Right atrium auricular region (tissue), 2 donors: ENCODE data around the gene KIF20B. TPM values are rescaled to one million over a fixed set of nuclear protein-coding genes. Genes with fewer than 3 reads are reported as not detected.

Experiments
- DNase-seq: peaks from one replicate; pipeline ENCODE4 v3.0.0-alpha.2; 2019; ENCODE audit warnings: low spot score
- H3K27ac ChIP-seq, 2 donors: fragments of 200-600 bp; sonication (generic); 1 replicate in 1 of 2; 2 replicates in 1 of 2; pipeline ENCODE4 v1.5.1; 2016 to 2019
- H3K27me3 ChIP-seq, 2 donors: fragments of 200-600 bp; sonication (generic); one replicate each; pipeline versions ENCODE4 v1.5.1 to v1.6.0; 2017 to 2019
- H3K36me3 ChIP-seq: fragments of 200-600 bp; sonication (generic); one replicate; pipeline ENCODE4 v1.5.1; 2016
- H3K4me1 ChIP-seq, 2 donors: fragments of 200-600 bp; sonication (generic); one replicate each; pipeline versions ENCODE4 v1.5.1 to v1.6.0; 2017 to 2019
- H3K4me3 ChIP-seq, 2 donors: fragments of 200-600 bp; sonication (generic); 1 replicate in 1 of 2; 2 replicates in 1 of 2; pipeline ENCODE4 v1.5.1; 2017 to 2019; ENCODE audit warnings: mild to moderate bottlenecking in 1 of 2, moderate library complexity in 1 of 2
- H3K9me3 ChIP-seq, 2 donors: fragments of 200-600 bp; sonication (generic); one replicate each; pipeline ENCODE4 v1.5.1; 2019
- CTCF ChIP-seq, 2 donors: fragments of 200-600 bp; sonication (generic); IDR thresholded peaks; one replicate each; pipeline ENCODE4 v1.5.1; 2019; ENCODE audit warnings: antibody characterized with exemption in 2 of 2
- total RNA-seq, 2 donors: library from RNA; depleted of rRNA; stranded (reverse); fragments of >200 nt; gene quantifications; one replicate each; pipeline ENCODE4 v1.1.0, GENCODE V29; 2016

Gene KIF20B
- total RNA-seq, 2 donors from 2014 or later: 1.1 to 2.9 TPM

GRCh38 chr10:89665302-89665701 is 36.1 kb upstream of the KIF20B start:
- H3K4me1 ChIP-seq: no peaks in the 10 kb centered on the region
- no peak overlapping the region for H3K27ac ChIP-seq
- TF ChIP-seq CTCF (IDR thresholded peaks at IDR 0.05): no peak
- H3K27me3 ChIP-seq: no peaks in the 10 kb centered on the region
- no peak overlapping the region for H3K4me3 ChIP-seq
- no peak for DNase-seq
- H3K36me3 ChIP-seq: no peaks in the 10 kb centered on the region
- H3K9me3 ChIP-seq: no peaks in the 10 kb centered on the region

- TF ChIP-seq CTCF (IDR thresholded peaks at IDR 0.05): no peak
- Histone ChIP-seq H3K9me3 (no peaks in the 10 kb centered on the region), H3K4me3 (no peak overlapping the region), H3K27me3 (no peaks in the 10 kb centered on the region), H3K27ac (no peak overlapping the region), H3K36me3 (no peaks in the 10 kb centered on the region), H3K4me1 (no peaks in the 10 kb centered on the region)
- no peak for DNase-seq
Measured at GRCh38 chr10:89666138-89666537, 35.3 kb upstream of the KIF20B start.

GRCh38 chr10:89668386-89669071 is 32.9 kb upstream of the KIF20B start:
- H3K9me3 ChIP-seq: no peaks in the 10 kb centered on the region
- DNase-seq: no peak
- no peaks in the 10 kb centered on the region for H3K36me3 ChIP-seq
- no peak for TF ChIP-seq CTCF (IDR thresholded peaks at IDR 0.05)
- H3K4me1 ChIP-seq: no peaks in the 10 kb centered on the region
- no peaks in the 10 kb centered on the region for H3K27me3 ChIP-seq
- H3K4me3 ChIP-seq: no peak overlapping the region
- no peak overlapping the region for H3K27ac ChIP-seq

- Histone ChIP-seq H3K4me1 (no peaks in the 10 kb centered on the region), H3K27ac (no peak overlapping the region), H3K36me3 (no peaks in the 10 kb centered on the region), H3K27me3 (no peaks in the 10 kb centered on the region), H3K9me3 (no peaks in the 10 kb centered on the region), H3K4me3 (no peak overlapping the region)
- no peak for DNase-seq
- TF ChIP-seq CTCF (IDR thresholded peaks at IDR 0.05): no peak
Measured at GRCh38 chr10:89669985-89670384, 31.4 kb upstream of the KIF20B start.

- Histone ChIP-seq H3K4me1 (no peaks in the 10 kb centered on the region), H3K4me3 (no peak overlapping the region), H3K27me3 (no peaks in the 10 kb centered on the region), H3K36me3 (no peaks in the 10 kb centered on the region), H3K27ac (no peak overlapping the region), H3K9me3 (no peaks in the 10 kb centered on the region)
- DNase-seq: no peak
- no peak for TF ChIP-seq CTCF (IDR thresholded peaks at IDR 0.05)
Measured at GRCh38 chr10:89670926-89671325, 30.5 kb upstream of the KIF20B start.

- DNase-seq: no peak
- Histone ChIP-seq H3K4me3 (no peak overlapping the region), H3K36me3 (no peaks in the 10 kb centered on the region), H3K27ac (no peak overlapping the region), H3K4me1 (no peaks in the 10 kb centered on the region), H3K27me3 (no peaks in the 10 kb centered on the region), H3K9me3 (no peaks in the 10 kb centered on the region)
- TF ChIP-seq CTCF (IDR thresholded peaks at IDR 0.05): no peak
Measured at GRCh38 chr10:89677341-89677740, 24.0 kb upstream of the KIF20B start.
